ENCODE data around the gene MICU1. TPM values are rescaled to one million over a fixed set of nuclear protein-coding genes. Genes with fewer than 3 reads are reported as not detected.

Gene MICU1
- total and polyA plus RNA-seq, 12 donors: 34.2 to 54.1 (median 44.3) TPM

GRCh38 chr10:72334825-72335393 lies 291.0 kb downstream of the MICU1 start:
- peak overlapping the region; percentile 83 to 97 (median 90) for H3K27ac ChIP-seq
- WGBS, 2 donors: 18 to 25% methylated on average over 16 of the region's 16 CpGs
- no peaks in the 10 kb centered on the region for H3K27me3 ChIP-seq
- H3K36me3 ChIP-seq: peaks cover 0 to 58% (median 21%) of the 10 kb centered on the region in 9 donors
- no peaks in the 10 kb centered on the region for H3K9me3 ChIP-seq
- peaks cover 45 to 77% (median 69%) of the 10 kb centered on the region in 9 donors for H3K4me1 ChIP-seq
- DNase-seq (peak; percentile 78 to 79), ATAC-seq (peak; percentile 19 to 74 (median 64))
- H3K4me3 ChIP-seq: peak overlapping the region in 1 of 10 donors; percentile 22
- intact Hi-C loops (cut with DNase I): loop anchor here in 9 of 10 donors (2.0 to 10.0 kb wide), 14 partner anchors 63 to 438 kb away; partner anchors contain the start of genes CHST3 (in 5 of the 9), ANAPC16 (in 2 of the 9), ASCC1 (in 2 of the 9) and DDIT4 (in 1 of the 9)
- peak in 2 of 9 donors; percentile 25 to 36 for TF ChIP-seq CTCF (IDR thresholded peaks at IDR 0.05)

GRCh38 chr10:72334196-72334824 lies 291.6 kb downstream of the MICU1 start:
- Histone ChIP-seq H3K27me3 (no peaks in the 10 kb centered on the region), H3K27ac (peak overlapping the region; percentile 83 to 97 (median 90)), H3K36me3 (peaks cover 0 to 52% (median 15%) of the 10 kb centered on the region in 9 donors), H3K4me1 (peaks cover 45 to 83% (median 69%) of the 10 kb centered on the region in 9 donors), H3K9me3 (no peaks in the 10 kb centered on the region), H3K4me3 (peak overlapping the region in 1 of 10 donors; percentile 22)
- intact Hi-C loops (cut with DNase I): loop anchor here in 8 of 10 donors (2.0 to 10.0 kb wide), 8 partner anchors 90 to 437 kb away; partner anchors contain the start of genes CHST3 (in 4 of the 8), ANAPC16 (in 1 of the 8) and ASCC1 (in 1 of the 8)
- no peak for ATAC-seq
- 63 to 64% methylated on average over 17 of the region's 17 CpGs for WGBS, 2 donors
- no peak for DNase-seq
- no peak for TF ChIP-seq CTCF (IDR thresholded peaks at IDR 0.05)

GRCh38 chr10:72333112-72334015 lies 292.5 kb downstream of the MICU1 start:
- H3K4me1 ChIP-seq: peaks cover 50 to 92% (median 78%) of the 10 kb centered on the region in 9 donors
- no peak for ATAC-seq
- no peak overlapping the region for H3K4me3 ChIP-seq
- H3K36me3 ChIP-seq: peaks cover 0 to 43% (median 9%) of the 10 kb centered on the region in 9 donors
- peak overlapping the region; percentile 44 to 97 (median 88) for H3K27ac ChIP-seq
- H3K27me3 ChIP-seq: no peaks in the 10 kb centered on the region
- H3K9me3 ChIP-seq: no peaks in the 10 kb centered on the region
- 81 to 82% methylated on average over 19 of the region's 19 CpGs for WGBS, 2 donors
- TF ChIP-seq CTCF (IDR thresholded peaks at IDR 0.05): peak in 1 of 9 donors; percentile 13
- intact Hi-C loops (cut with DNase I): loop anchor here in 8 of 10 donors (2.0 to 10.0 kb wide), 8 partner anchors 89 to 436 kb away; partner anchors contain the start of genes CHST3 (in 4 of the 8), ANAPC16 (in 1 of the 8) and ASCC1 (in 1 of the 8)
- no peak for DNase-seq

Measured in heart right ventricle (tissue), 16 donors.